GM21723 (cell line): ENCODE data around the gene GSTM3.
"Not testable (repeated sequence)": the region's sequence is repeated elsewhere in the genome, so short reads cannot be mapped to it uniquely, and the experiment has no call there.

Source experiments
- ATAC-seq: cut with Tn5 transposase; IDR thresholded peaks from one replicate; pipeline ENCODE4 v1.9.1; 2021; ENCODE audit warnings: mild to moderate bottlenecking, moderate library complexity; ENCODE audit not compliant: unreplicated experiment

The GSTM3 gene

DNA sequence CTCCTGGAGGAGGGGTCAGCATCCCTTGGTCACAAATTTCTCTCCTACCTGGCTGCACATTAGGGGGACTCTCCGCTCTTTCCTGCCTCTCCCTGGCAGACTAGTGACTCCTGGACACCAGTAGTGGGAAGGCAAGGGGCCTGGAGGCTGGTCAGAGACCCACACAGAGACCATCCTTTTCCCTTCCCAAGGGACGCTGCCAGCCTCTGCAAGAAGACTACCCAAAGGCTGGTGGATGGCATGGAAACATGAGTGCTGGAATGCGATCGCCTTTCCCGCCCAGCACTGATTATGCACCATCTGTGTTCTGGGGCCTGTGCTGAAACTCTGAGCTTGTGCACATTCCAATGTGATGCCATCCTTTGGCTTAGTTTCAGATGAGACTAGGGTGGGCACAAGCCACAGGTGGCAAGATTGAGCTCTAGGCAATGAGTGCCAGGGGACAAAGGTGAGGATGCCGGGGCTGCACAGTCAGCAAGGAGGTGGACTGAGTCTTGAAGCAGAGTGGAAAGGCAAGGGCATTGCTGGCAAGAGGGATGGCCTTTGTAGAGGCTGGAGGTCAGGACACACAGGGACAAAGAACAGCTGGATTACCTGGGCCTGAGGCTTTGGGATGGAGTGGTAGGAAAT, 35.5 kb upstream of the GSTM3 start:
- ATAC-seq, result no peak

GRCh38 chr1:109775398-109775797, 34.6 kb upstream of the GSTM3 start:
- ATAC-seq, result no peak

- no peak for ATAC-seq
These were observed 33.2 kb upstream of the GSTM3 start for GRCh38 chr1:109773900-109774485.

- ATAC-seq, result peak; percentile 78
These were observed 32.5 kb upstream of the GSTM3 start for GRCh38 chr1:109773203-109773899.

- ATAC-seq, result no peak
These were observed 31.9 kb upstream of the GSTM3 start for GRCh38 chr1:109772658-109773202.

DNA sequence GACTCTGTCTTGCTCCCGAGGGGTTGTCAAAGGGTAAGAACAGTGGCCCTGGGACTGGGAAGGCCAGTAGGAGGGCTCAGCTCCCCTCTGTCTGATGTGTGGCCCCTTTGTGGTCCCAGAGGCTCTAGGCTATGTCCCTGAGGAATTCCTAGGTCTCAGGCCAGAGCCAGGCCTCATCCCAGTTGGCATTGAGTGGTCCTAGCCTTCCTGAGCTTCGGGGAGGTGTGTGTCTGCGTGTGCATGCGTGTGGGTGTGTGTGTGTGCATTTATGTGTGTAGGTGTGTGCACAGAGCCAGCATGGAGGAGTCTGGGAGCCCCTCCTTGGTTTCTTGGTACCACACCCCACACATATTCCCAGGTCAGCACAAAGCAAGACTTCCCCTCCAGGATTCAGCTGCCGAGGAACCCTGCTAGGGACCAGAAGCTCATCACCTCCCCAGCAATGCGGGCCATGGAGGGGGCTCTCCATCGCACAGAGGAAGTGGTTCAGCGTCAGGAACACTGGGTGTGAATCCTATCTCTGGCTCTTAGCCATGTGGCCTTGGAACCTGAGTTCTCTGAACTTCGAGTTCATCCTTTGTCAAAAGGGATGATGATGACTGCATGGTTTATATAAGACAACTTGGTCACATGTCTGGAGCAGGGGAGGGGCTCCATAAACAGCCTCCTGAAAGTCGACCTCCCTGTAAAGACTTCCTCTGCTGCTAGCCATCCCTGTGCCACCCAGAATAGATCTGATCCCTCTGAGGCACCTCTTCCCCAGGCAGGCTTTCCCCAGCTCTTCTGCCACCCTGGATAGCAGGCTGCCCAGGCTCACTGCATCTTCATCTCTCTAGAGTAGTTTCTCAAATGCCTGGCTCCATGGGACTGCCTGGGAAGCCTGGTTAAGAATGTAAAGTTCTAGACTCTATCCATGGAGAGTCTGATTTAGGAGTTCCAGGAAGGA, 31.1 kb upstream of the GSTM3 start:
- ATAC-seq, result no peak

GRCh38 chr1:109770331-109771095, 29.7 kb upstream of the GSTM3 start:
- no peak for ATAC-seq

- ATAC-seq, result no peak
These were observed 28.7 kb upstream of the GSTM3 start for GRCh38 chr1:109769330-109770078.

GRCh38 chr1:109768820-109769219, 28.0 kb upstream of the GSTM3 start:
- ATAC-seq, result no peak

- ATAC-seq, result no peak
These were observed 27.5 kb upstream of the GSTM3 start for GRCh38 chr1:109768335-109768650.

DNA sequence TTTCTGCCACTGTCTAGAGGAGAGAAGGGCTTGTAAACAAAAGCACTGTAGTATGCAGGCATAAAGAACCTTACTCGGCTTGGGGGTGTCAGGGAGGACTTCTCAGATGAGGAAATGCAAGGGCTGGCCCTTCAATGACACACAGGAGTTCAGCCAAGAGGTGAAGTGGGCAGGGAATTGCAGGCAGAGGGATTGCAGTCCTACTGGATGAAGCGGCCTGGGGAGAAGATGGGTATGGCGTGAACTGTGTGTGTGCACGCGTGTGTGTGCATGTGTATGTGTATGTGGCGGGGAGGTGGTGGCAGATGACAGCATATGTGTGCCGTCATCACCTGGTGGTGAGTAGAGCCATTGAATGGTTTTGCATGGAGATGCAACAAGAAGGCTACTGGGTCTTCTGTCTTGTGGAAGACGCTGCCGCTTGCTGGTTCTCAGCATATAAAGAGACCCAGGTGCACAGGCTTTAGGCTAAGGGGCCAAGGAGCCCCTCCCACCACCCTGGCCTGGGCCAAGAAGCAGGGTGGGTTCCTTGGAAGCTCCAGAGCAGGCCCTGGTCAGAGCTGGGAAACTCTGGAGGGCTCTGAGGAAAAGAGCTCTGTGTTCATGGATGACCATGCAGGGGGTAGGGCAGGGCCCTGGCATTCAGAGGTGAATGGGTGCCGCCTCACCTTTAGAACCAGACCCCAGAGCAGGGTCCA, 26.9 kb upstream of the GSTM3 start:
- ATAC-seq, result no peak

GRCh38 chr1:109766991-109767636, 26.3 kb upstream of the GSTM3 start:
- not testable (repeated sequence) for ATAC-seq

GRCh38 chr1:109765896-109766615, 25.2 kb upstream of the GSTM3 start:
- ATAC-seq, result no peak

DNA sequence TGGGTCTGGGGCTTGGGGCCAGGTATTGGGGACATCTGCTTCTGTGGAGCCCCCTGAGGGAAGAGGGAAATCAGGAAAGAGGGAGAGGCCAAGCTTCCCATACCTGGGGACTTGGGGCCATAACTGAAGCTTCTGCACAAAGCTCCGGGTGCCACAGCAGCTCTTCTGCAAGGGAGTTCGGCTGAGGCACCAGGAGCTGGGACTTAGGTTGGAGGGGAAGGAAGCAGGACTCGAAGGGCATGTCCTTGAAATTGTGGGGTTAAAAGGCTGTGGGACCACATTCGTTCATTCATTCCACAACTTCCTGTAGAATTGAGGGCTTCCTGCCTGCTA, 24.6 kb upstream of the GSTM3 start:
- ATAC-seq, result no peak

- ATAC-seq, result no peak
These were observed 24.0 kb upstream of the GSTM3 start for GRCh38 chr1:109764561-109765482.

DNA sequence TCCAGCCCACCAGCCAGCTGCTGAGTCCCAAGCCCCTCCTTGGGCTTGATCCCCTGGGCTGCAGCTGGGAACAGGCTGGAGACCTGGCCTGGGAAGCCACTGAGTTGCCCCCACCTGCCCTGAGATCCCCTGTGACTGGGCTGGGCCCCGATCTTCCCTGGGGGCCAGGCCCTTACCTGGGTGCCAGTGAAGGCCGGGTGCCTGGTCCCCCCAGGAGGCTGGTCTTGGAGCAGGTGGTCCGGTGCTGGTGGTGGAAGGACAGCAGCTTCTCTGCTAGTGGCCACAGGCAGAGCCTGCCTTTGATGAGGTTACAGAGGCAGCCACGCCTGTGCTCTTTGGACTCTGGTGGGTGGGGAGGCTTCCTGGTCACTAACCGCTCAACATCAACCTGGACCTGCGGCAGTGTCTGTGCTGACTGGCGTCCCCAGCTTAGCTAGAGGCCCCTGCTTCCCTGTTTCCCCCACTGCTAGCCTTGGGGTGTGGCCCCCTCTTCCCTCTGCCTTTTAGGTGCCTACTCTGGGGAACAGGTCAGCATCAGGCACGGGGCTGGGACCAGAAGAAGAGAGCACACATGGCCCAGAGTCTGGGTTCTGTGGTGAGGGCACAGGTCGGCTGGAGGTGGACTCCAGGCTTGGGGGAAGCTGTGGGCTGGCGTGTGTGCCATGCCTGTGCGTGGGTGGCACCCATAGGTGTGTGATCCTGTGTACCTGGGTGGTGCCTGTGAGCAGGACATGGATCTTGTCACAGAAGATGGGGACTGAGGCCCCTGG, 23.0 kb upstream of the GSTM3 start, which contains the start of gene EPS8L3:
EPS8L3 (minus strand) TSS at position 278 of the 770 bp plus-strand sequence. CDS start 2,174 bp downstream, outside the sequence.
- ATAC-seq, result no peak
